ENCODE measurements around the gene FRAS1.

- TF ChIP-seq, protein P1, sequence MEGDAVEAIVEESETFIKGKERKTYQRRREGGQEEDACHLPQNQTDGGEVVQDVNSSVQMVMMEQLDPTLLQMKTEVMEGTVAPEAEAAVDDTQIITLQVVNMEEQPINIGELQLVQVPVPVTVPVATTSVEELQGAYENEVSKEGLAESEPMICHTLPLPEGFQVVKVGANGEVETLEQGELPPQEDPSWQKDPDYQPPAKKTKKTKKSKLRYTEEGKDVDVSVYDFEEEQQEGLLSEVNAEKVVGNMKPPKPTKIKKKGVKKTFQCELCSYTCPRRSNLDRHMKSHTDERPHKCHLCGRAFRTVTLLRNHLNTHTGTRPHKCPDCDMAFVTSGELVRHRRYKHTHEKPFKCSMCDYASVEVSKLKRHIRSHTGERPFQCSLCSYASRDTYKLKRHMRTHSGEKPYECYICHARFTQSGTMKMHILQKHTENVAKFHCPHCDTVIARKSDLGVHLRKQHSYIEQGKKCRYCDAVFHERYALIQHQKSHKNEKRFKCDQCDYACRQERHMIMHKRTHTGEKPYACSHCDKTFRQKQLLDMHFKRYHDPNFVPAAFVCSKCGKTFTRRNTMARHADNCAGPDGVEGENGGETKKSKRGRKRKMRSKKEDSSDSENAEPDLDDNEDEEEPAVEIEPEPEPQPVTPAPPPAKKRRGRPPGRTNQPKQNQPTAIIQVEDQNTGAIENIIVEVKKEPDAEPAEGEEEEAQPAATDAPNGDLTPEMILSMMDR (IDR thresholded peaks at IDR 0.05; ENCODE audit: control extremely low read depth in 1 of 3, insufficient read depth in 1 of 3, low read depth in 1 of 3, low read length in 3 of 3) = no peak
- no peak for TF ChIP-seq HDAC6 (IDR thresholded peaks at IDR 0.05; ENCODE audit: low read depth, low read length)
- no peak for TF ChIP-seq MAX (IDR thresholded peaks at IDR 0.05)
- TF ChIP-seq EGR1 (IDR thresholded peaks at IDR 0.05; ENCODE audit: borderline replicate concordance, low read depth, low read length) = no peak
- no peak for TF ChIP-seq POLR2AphosphoS5 (IDR thresholded peaks at IDR 0.05; ENCODE audit: low read depth, low read length)
- no peak for TF ChIP-seq BACH1 (IDR thresholded peaks at IDR 0.05; ENCODE audit: low read length)
- no peak for TF ChIP-seq TAF1 (IDR thresholded peaks at IDR 0.05; ENCODE audit: low read depth, low read length)
- TF ChIP-seq RNF2 (IDR thresholded peaks at IDR 0.05; ENCODE audit: borderline replicate concordance, low read depth, low read length, missing control alignments, poor library complexity, severe bottlenecking) = no peak
- TF ChIP-seq EP300 (IDR thresholded peaks at IDR 0.05; ENCODE audit: borderline replicate concordance in 1 of 2, low read depth in 2 of 2, low read length in 2 of 2) = no peak
- TF ChIP-seq RXRA (IDR thresholded peaks at IDR 0.05; ENCODE audit: insufficient read depth, low read depth, low read length) = no peak
- TF ChIP-seq POLR2A (IDR thresholded peaks at IDR 0.05; ENCODE audit: control extremely low read depth in 1 of 2, low read depth in 2 of 2, low read length in 2 of 2) = no peak
Measured at GRCh38 chr4:78432896-78433295, 375.8 kb downstream of the FRAS1 start.

Data from H1 (cell line).